CD1c-positive myeloid dendritic cell (primary cell): ENCODE measurements around the gene BLOC1S4.

Experiments used
- DNase-seq: peaks from one replicate; pipeline ENCODE4 v3.0.0-alpha.2; 2016; ENCODE audit errors: extremely low spot score

Gene BLOC1S4

GRCh38 chr4:6763330-6763851 lies 47.4 kb downstream of the BLOC1S4 start:
- no peak for DNase-seq

- DNase-seq: no peak
These were observed 49.1 kb downstream of the BLOC1S4 start for GRCh38 chr4:6764976-6765620.

- DNase-seq: no peak
These were observed 49.7 kb downstream of the BLOC1S4 start for GRCh38 chr4:6765703-6766102.
